Gastroesophageal sphincter (tissue), 4 donors: ENCODE measurements around the gene DENND2C. TPM values are rescaled to one million over a fixed set of nuclear protein-coding genes. Genes with fewer than 3 reads are reported as not detected.

Experiments
- ATAC-seq: fragments of 150-250 bp; one replicate; pipeline ENCODE4 v1.9.1; 2016; ENCODE audit warnings: mild to moderate bottlenecking, moderate library complexity
- H3K27ac ChIP-seq, 4 donors: fragments of 200-600 bp; sonication (generic) in 3 of 4; 1 replicate in 3 of 4; 2 replicates in 1 of 4; pipeline ENCODE4 v1.5.1; 2016 to 2019
- H3K27me3 ChIP-seq: fragments of 200-600 bp; sonication (generic); one replicate; pipeline ENCODE4 v1.5.1; 2019
- H3K36me3 ChIP-seq, 2 donors: fragments of 200-600 bp; sonication (generic); one replicate each; pipeline ENCODE4 v1.5.1; 2019; ENCODE audit warnings: control low read depth in 1 of 2
- H3K4me1 ChIP-seq, 3 donors: fragments of 200-600 bp; sonication (generic); 1 replicate in 2 of 3; 2 replicates in 1 of 3; pipeline ENCODE4 v1.5.1; 2016 to 2019; ENCODE audit warnings: control low read depth in 2 of 3
- H3K4me3 ChIP-seq, 2 donors: fragments of 200-600 bp; sonication (generic); one replicate each; pipeline ENCODE4 v1.5.1; 2019; ENCODE audit warnings: mild to moderate bottlenecking in 1 of 2, moderate library complexity in 1 of 2
- H3K9me3 ChIP-seq, 3 donors: fragments of 200-600 bp; sonication (generic); one replicate each; pipeline ENCODE4 v1.5.1; 2017 to 2019; ENCODE audit warnings: control low read depth in 2 of 3
- CTCF ChIP-seq, 4 experiments: fragments of 200-600 bp in 2 of 4; fragments of 450-650 bp in 2 of 4; sonication (generic) in 1 of 4; IDR thresholded peaks; one replicate each; pipeline ENCODE4 v1.5.1; 2017 to 2019; ENCODE audit warnings: antibody characterized with exemption in 4 of 4, mild to moderate bottlenecking in 2 of 4, moderate library complexity in 2 of 4
- EP300 ChIP-seq: sonication (generic); formaldehyde crosslinking; IDR thresholded peaks from one replicate; pipeline ENCODE4 v1.6.1; 2017; ENCODE audit warnings: antibody characterized with exemption, mild to moderate bottlenecking
- POLR2A ChIP-seq, 2 donors: fragments of 450-650 bp; IDR thresholded peaks; one replicate each; pipeline ENCODE4 v1.6.1; 2017; ENCODE audit warnings: antibody characterized with exemption in 2 of 2, mild to moderate bottlenecking in 2 of 2, moderate library complexity in 1 of 2
- POLR2AphosphoS5 ChIP-seq: sonication (generic); formaldehyde crosslinking; IDR thresholded peaks from one replicate; pipeline ENCODE4 v1.6.1; 2017; ENCODE audit warnings: antibody characterized with exemption
- WGBS, 2 donors: methylation state at CpG; one replicate each; pipeline ENCODE4 v1.1.5; 2018; ENCODE audit warnings: low coverage in 1 of 2; 5-methylcytosine and 5-hydroxymethylcytosine counted together
- total RNA-seq, 4 donors: library from RNA; depleted of rRNA; stranded (reverse); fragments of >200 nt; gene quantifications; one replicate each; pipeline ENCODE4 v1.1.0, GENCODE V29; 2016

The DENND2C gene
- total RNA-seq, 4 donors from 2014 or later: 2.8 to 5.3 (median 2.9) TPM

- no peaks in the 10 kb centered on the region for H3K36me3 ChIP-seq
- TF ChIP-seq POLR2A (IDR thresholded peaks at IDR 0.05) (no peak), CTCF (IDR thresholded peaks at IDR 0.05) (no peak), EP300 (no peak), POLR2AphosphoS5 (no peak)
- 76 to 98% methylated on average over 3 to 5 of the region's 5 CpGs for WGBS, 2 donors
- no peaks in the 10 kb centered on the region for H3K4me1 ChIP-seq
- no peaks in the 10 kb centered on the region for H3K9me3 ChIP-seq
- ATAC-seq: no peak
- no peak overlapping the region for H3K4me3 ChIP-seq
- H3K27ac ChIP-seq: no peak overlapping the region
- peaks cover 28% of the 10 kb centered on the region for H3K27me3 ChIP-seq
These were observed 16.0 kb upstream of the DENND2C start for GRCh38 chr1:114685851-114686250.

GRCh38 chr1:114677691-114678090 is 7.8 kb upstream of the DENND2C start:
- ATAC-seq: no peak
- TF ChIP-seq CTCF (IDR thresholded peaks at IDR 0.05): no peak
- no peak for TF ChIP-seq POLR2A (IDR thresholded peaks at IDR 0.05)
- TF ChIP-seq POLR2AphosphoS5: no peak
- TF ChIP-seq EP300: no peak
- Histone ChIP-seq H3K9me3 (no peaks in the 10 kb centered on the region), H3K4me3 (no peak overlapping the region), H3K27ac (no peak overlapping the region), H3K4me1 (no peaks in the 10 kb centered on the region), H3K27me3 (no peaks in the 10 kb centered on the region), H3K36me3 (no peaks in the 10 kb centered on the region)
- 57 to 71% methylated on average over 4 of the region's 5 CpGs for WGBS, 2 donors

- Histone ChIP-seq H3K4me3 (no peak overlapping the region), H3K4me1 (no peaks in the 10 kb centered on the region), H3K9me3 (no peaks in the 10 kb centered on the region), H3K27ac (no peak overlapping the region), H3K27me3 (no peaks in the 10 kb centered on the region), H3K36me3 (no peaks in the 10 kb centered on the region)
- WGBS, 2 donors: 88 to 91% methylated on average over 1 of the region's 1 CpG
- TF ChIP-seq POLR2AphosphoS5 (no peak), CTCF (IDR thresholded peaks at IDR 0.05) (no peak), POLR2A (IDR thresholded peaks at IDR 0.05) (no peak), EP300 (no peak)
- no peak for ATAC-seq
These were observed 6.3 kb upstream of the DENND2C start for GRCh38 chr1:114676115-114676514.

GRCh38 chr1:114671939-114672275 is 2.1 kb upstream of the DENND2C start:
- H3K36me3 ChIP-seq: no peaks in the 10 kb centered on the region
- H3K27ac ChIP-seq: no peak overlapping the region
- H3K27me3 ChIP-seq: no peaks in the 10 kb centered on the region
- WGBS, 2 donors: 82 to 88% methylated on average over 6 to 7 of the region's 7 CpGs
- no peak for ATAC-seq
- TF ChIP-seq CTCF (IDR thresholded peaks at IDR 0.05): no peak
- TF ChIP-seq POLR2AphosphoS5: no peak
- no peak for TF ChIP-seq EP300
- no peak for TF ChIP-seq POLR2A (IDR thresholded peaks at IDR 0.05)
- H3K4me1 ChIP-seq: peaks cover 2 to 18% (median 6%) of the 10 kb centered on the region in 3 donors
- H3K9me3 ChIP-seq: no peaks in the 10 kb centered on the region
- H3K4me3 ChIP-seq: no peak overlapping the region

- 47 to 63% methylated on average over 6 to 9 of the region's 9 CpGs for WGBS, 2 donors
- no peaks in the 10 kb centered on the region for H3K36me3 ChIP-seq
- peaks cover 2 to 18% (median 6%) of the 10 kb centered on the region in 3 donors for H3K4me1 ChIP-seq
- no peak for ATAC-seq
- H3K9me3 ChIP-seq: no peaks in the 10 kb centered on the region
- H3K4me3 ChIP-seq: no peak overlapping the region
- H3K27ac ChIP-seq: no peak overlapping the region
- TF ChIP-seq CTCF (IDR thresholded peaks at IDR 0.05) (no peak), POLR2A (IDR thresholded peaks at IDR 0.05) (no peak), EP300 (no peak), POLR2AphosphoS5 (no peak)
- no peaks in the 10 kb centered on the region for H3K27me3 ChIP-seq
These were observed 1.4 kb upstream of the DENND2C start for GRCh38 chr1:114671011-114671938.
